Hepatocyte (in vitro differentiated cells): Measurements from ENCODE around the gene CTNNA3. TPM values are rescaled to one million over a fixed set of nuclear protein-coding genes. Genes with fewer than 3 reads are reported as not detected.

Experiments
- DNase-seq: peaks from one replicate; pipeline ENCODE4 v3.0.0-alpha.2; 2016; ENCODE audit warnings: low spot score
- H2AFZ ChIP-seq: fragments of 200-600 bp; sonication (generic); 2 replicates; pipeline ENCODE4 v1.6.0; 2016; ENCODE audit warnings: antibody characterized with exemption, mild to moderate bottlenecking
- H3K27ac ChIP-seq: fragments of 200-600 bp; sonication (generic); 2 replicates; pipeline ENCODE4 v1.5.1; 2016; ENCODE audit warnings: mild to moderate bottlenecking
- H3K27me3 ChIP-seq: fragments of 200-600 bp; sonication (generic); 2 replicates; pipeline ENCODE4 v1.6.1; 2016
- H3K36me3 ChIP-seq: fragments of 200-600 bp; sonication (generic); replicated peaks from 2 replicates; pipeline ENCODE4 v1.5.1; 2016; ENCODE audit warnings: low read depth; ENCODE audit not compliant: insufficient read depth
- H3K4me1 ChIP-seq: fragments of 200-600 bp; sonication (generic); 2 replicates; pipeline ENCODE4 v1.5.1; 2016; ENCODE audit warnings: mild to moderate bottlenecking, moderate library complexity; ENCODE audit not compliant: insufficient read depth
- H3K4me2 ChIP-seq: fragments of 200-600 bp; sonication (generic); 2 replicates; pipeline ENCODE4 v1.6.0; 2016
- H3K4me3 ChIP-seq: fragments of 200-600 bp; sonication (generic); 2 replicates; pipeline ENCODE4 v1.5.1; 2016; ENCODE audit warnings: mild to moderate bottlenecking
- H3K79me2 ChIP-seq: fragments of 200-600 bp; sonication (generic); 2 replicates; pipeline ENCODE4 v1.6.0; 2017; ENCODE audit warnings: mild to moderate bottlenecking
- H3K9me2 ChIP-seq: fragments of 200-600 bp; sonication (generic); replicated peaks from 2 replicates; pipeline ENCODE4 v1.6.0; 2017; ENCODE audit warnings: mild to moderate bottlenecking; ENCODE audit not compliant: insufficient read depth
- H3K9me3 ChIP-seq: fragments of 200-600 bp; sonication (generic); 2 replicates; pipeline ENCODE4 v1.5.1; 2016; ENCODE audit warnings: low read depth, mild to moderate bottlenecking
- H4K20me1 ChIP-seq: fragments of 200-600 bp; sonication (generic); 2 replicates; pipeline ENCODE4 v1.6.0; 2016; ENCODE audit warnings: mild to moderate bottlenecking; ENCODE audit not compliant: insufficient read depth, poor library complexity, severe bottlenecking
- CTCF ChIP-seq: fragments of 200-600 bp; sonication (generic); IDR thresholded peaks from 2 replicates; pipeline ENCODE4 v1.5.1; 2016; ENCODE audit warnings: antibody characterized with exemption, mild to moderate bottlenecking; ENCODE audit not compliant: poor library complexity
- EZH2 ChIP-seq: fragments of 200-600 bp; sonication (generic); IDR thresholded peaks from 2 replicates; pipeline ENCODE4 v1.6.1; 2016; ENCODE audit warnings: antibody characterized with exemption, mild to moderate bottlenecking, borderline replicate concordance
- EZH2phosphoT487 ChIP-seq: fragments of 200-600 bp; sonication (generic); IDR thresholded peaks from one replicate; pipeline ENCODE4 v1.6.1; 2018; ENCODE audit warnings: antibody characterized with exemption, mild to moderate bottlenecking, low read depth, moderate library complexity; ENCODE audit not compliant: unreplicated experiment, severe bottlenecking
- WGBS: methylation state at CpG from one replicate; pipeline ENCODE4 v1.1.6; 2016; ENCODE audit warnings: low lambda C conversion rate; ENCODE audit errors: missing lambda C conversion rate; 5-methylcytosine and 5-hydroxymethylcytosine counted together
- polyA plus RNA-seq: library from polyadenylated mRNA; unstranded; fragments of >200 nt; fragmentation: Nextera tagmentation; extraction: Ambion mirVana; gene quantifications from 2 replicates; pipeline ENCODE4 v1.2.1, GENCODE V29; 2016
- total RNA-seq: library from RNA; depleted of rRNA; stranded (reverse); fragments of >200 nt; gene quantifications from 2 replicates; pipeline ENCODE4 v1.2.3, GENCODE V29; 2014

The CTNNA3 gene
- total and polyA plus RNA-seq, 2 experiments from 2014 or later, result 12.9 to 25.9 TPM

DNA sequence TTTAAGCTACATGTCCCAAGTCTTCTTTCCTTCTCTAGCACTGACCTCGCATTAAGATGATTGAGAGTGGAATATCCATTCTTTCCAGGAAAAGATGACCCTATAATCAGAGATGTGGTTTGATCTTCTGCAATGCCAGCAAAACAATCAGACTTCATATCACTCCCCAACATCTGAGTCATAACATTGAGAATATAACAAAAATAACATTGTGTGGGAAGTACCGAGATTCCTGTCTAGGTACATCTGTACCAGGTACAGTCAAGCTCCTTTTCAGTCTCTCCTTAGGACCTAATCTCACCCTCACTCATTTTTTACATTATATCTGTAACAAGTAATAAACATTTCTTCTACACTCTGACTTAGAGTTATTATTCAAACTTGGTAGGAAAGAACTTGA, 568.6 kb downstream of the CTNNA3 start:
- no peak overlapping the region for H3K27ac ChIP-seq
- no peak overlapping the region for H3K4me2 ChIP-seq
- H4K20me1 ChIP-seq, result no peaks in the 10 kb centered on the region
- no peaks in the 10 kb centered on the region for H3K79me2 ChIP-seq
- H3K27me3 ChIP-seq, result no peaks in the 10 kb centered on the region
- no peak overlapping the region for H2AFZ ChIP-seq
- no peaks in the 10 kb centered on the region for H3K4me1 ChIP-seq
- TF ChIP-seq EZH2phosphoT487 (no peak), CTCF (no peak)
- no peaks in the 10 kb centered on the region for H3K36me3 ChIP-seq
- H3K9me3 ChIP-seq, result no peaks in the 10 kb centered on the region
- 97% methylated on average over 2 of the region's 2 CpGs for WGBS
- H3K4me3 ChIP-seq, result no peak overlapping the region
- no peaks in the 10 kb centered on the region for H3K9me2 ChIP-seq
- DNase-seq, result no peak

GRCh38 chr10:67119651-67120050, 576.3 kb downstream of the CTNNA3 start:
- H3K27ac ChIP-seq, result no peak overlapping the region
- 76% methylated on average over 1 of the region's 1 CpG for WGBS
- no peaks in the 10 kb centered on the region for H3K4me1 ChIP-seq
- H3K4me2 ChIP-seq, result no peak overlapping the region
- no peaks in the 10 kb centered on the region for H3K9me3 ChIP-seq
- no peak overlapping the region for H3K4me3 ChIP-seq
- no peaks in the 10 kb centered on the region for H3K36me3 ChIP-seq
- DNase-seq, result no peak
- TF ChIP-seq CTCF, result no peak
- TF ChIP-seq EZH2, result no peak
- TF ChIP-seq EZH2phosphoT487, result no peak
- no peaks in the 10 kb centered on the region for H3K9me2 ChIP-seq
- no peaks in the 10 kb centered on the region for H3K79me2 ChIP-seq
- H4K20me1 ChIP-seq, result no peaks in the 10 kb centered on the region
- H3K27me3 ChIP-seq, result no peaks in the 10 kb centered on the region
- no peak overlapping the region for H2AFZ ChIP-seq

DNA sequence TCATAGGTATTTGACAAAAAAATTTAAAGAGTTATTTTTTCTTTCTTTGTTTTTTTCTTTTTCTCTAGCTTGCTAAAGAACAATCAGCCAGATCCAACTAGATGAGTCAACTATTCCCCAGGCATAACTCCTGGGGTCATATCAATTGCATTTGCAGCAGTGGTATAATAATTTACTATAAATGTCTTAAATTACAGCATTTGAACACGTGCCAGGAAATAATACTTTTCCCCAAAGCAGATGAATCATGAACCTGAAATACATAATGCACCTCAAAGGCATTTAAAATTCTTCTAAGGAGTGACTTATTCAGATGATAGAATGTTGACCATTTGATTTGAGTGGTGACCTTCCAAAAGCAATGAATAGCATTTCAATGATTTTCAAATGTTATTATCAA, 580.0 kb downstream of the CTNNA3 start:
- TF ChIP-seq EZH2 (no peak), EZH2phosphoT487 (no peak), CTCF (no peak)
- H3K27ac ChIP-seq, result no peak overlapping the region
- no peak overlapping the region for H3K4me2 ChIP-seq
- H3K27me3 ChIP-seq, result no peaks in the 10 kb centered on the region
- H3K4me1 ChIP-seq, result no peaks in the 10 kb centered on the region
- no peaks in the 10 kb centered on the region for H3K9me3 ChIP-seq
- no peaks in the 10 kb centered on the region for H3K36me3 ChIP-seq
- no peaks in the 10 kb centered on the region for H3K79me2 ChIP-seq
- no peaks in the 10 kb centered on the region for H3K9me2 ChIP-seq
- WGBS, result 65% methylated on average over 1 of the region's 1 CpG
- H2AFZ ChIP-seq, result no peak overlapping the region
- H3K4me3 ChIP-seq, result no peak overlapping the region
- no peak for DNase-seq
- H4K20me1 ChIP-seq, result no peaks in the 10 kb centered on the region

GRCh38 chr10:67114945-67115344, 581.0 kb downstream of the CTNNA3 start:
- Histone ChIP-seq H3K9me3 (no peaks in the 10 kb centered on the region), H3K79me2 (no peaks in the 10 kb centered on the region), H3K4me2 (peak overlapping the region; percentile 35), H2AFZ (no peak overlapping the region), H3K27me3 (no peaks in the 10 kb centered on the region), H3K27ac (peak overlapping the region; percentile 42), H3K36me3 (no peaks in the 10 kb centered on the region), H3K9me2 (no peaks in the 10 kb centered on the region), H3K4me1 (no peaks in the 10 kb centered on the region), H3K4me3 (no peak overlapping the region), H4K20me1 (no peaks in the 10 kb centered on the region)
- peak; percentile 55 for DNase-seq
- WGBS, result 63% methylated on average over 2 of the region's 2 CpGs
- TF ChIP-seq EZH2 (no peak), CTCF (no peak), EZH2phosphoT487 (no peak)
